NOMO-1 (cell line): ENCODE measurements around the gene QTRT2.
A peak's percentile ranks its signal among the peaks of the same experiment; 100 is the strongest.

ENCODE experiments used
- DNase-seq, 2 experiments: peaks; one replicate each; lab custom pipeline; 2025; ENCODE audit not compliant: unreplicated experiment in 2 of 2; lab: John Stamatoyannopoulos, UW

QTRT2 gene

DNA sequence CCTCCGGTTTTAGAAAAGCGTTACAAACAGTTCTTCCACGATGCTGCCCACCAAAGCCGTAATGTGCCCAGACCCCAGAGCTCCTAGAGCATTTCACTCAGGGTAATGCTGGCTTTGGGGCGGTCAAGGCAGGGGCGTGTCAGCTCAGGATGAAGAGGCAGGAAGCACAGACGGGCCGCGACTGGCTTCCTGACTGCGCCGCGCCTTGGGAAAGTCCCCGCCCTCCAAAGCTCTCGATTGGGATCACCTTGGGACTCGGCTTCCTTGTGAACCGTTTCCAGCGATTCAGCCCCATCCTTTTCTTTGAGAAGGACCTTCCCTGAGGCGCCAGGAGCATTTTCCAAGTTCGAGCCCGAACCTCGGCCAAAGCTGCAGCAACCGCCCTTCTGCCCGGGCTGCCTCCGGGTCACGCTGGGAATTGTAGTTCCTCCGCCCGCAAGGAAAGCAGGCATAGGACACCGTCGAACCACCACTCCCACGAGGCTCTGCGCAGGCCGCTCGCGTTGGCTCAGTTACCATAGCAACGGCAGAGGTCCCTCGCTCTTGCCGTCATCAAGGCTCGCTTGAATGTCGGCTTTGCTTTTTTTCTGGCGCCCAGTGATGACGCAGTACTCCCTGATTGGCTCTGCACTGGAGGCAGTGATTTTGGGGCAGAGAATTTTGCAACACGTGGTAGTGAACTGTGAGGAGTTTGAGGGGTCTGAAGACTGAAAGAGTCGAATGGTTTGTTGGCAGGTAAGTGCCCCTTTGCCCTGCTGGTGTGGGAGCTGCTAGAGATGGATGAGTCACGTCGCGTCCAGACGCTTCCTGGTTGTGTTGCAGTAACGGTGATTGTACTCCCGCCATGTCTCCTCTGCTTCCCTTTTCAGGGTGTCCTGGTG is at the start of gene QTRT2, which contains the start of gene CCDC191:
QTRT2 (plus strand) TSS at position 608 of the 881 bp plus-strand sequence. CDS start 8,521 bp downstream, outside the sequence.
CCDC191 (minus strand) TSS at position 397 of the 881 bp plus-strand sequence; CDS start at position 337, 60 bp downstream.
- peak; percentile 99 for DNase-seq

- DNase-seq, result no peak
Measured at GRCh38 chr3:114011059-114011797, 45.3 kb upstream of the QTRT2 start.

GRCh38 chr3:114014211-114014610 is 42.3 kb upstream of the QTRT2 start:
- DNase-seq, result no peak

- DNase-seq, result no peak
Measured at GRCh38 chr3:114019486-114019885, 37.1 kb upstream of the QTRT2 start.

DNA sequence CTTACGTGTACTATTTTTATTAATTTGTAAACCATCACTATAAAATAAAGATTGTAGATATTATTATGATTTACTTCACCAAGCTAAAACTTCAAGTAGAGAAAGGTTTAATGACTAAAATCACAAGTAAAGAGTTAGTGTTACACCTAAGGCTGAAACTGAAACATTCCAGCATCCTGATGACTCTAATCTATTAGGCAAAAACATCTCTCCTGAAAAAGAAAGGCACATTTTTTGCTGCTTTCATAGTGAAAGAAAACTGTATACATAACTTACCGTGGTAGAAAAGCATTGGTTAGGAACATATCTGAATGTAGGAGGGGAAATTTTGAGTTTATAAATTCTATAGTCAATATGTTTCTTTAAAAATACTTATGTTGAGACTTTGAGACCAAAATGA is 35.6 kb upstream of the QTRT2 start:
- DNase-seq, result no peak

DNA sequence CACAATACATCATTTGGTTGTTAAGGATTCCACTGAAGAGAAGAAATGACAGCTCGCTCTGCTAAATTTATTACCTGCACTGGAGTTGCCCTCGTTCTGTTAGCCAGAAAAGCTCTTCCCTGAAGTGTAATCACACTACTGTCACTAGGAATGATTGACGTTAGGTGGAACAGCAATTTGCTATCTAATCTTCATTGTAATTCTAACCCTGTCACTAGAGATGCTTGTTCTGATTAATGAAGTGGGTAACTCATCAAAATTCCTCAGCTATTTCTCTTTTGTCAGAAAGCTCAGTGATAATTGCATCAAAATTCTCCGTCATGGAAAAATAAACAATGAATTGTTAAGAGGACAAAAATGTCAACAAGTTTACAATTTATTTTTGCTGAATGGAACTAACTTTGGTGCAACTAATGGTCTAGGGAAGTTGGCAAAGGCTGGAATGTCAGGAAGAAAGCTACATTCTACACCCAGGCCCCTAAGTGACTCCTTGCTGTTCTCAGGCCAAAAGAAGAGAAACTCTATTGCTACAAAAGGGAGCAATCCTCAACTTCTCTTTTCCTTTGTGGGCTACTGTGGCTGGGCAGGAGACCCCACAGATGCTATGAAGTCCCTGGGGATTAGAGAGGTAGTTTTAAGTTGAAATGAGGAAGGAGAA is 34.3 kb upstream of the QTRT2 start:
- no peak for DNase-seq

DNA sequence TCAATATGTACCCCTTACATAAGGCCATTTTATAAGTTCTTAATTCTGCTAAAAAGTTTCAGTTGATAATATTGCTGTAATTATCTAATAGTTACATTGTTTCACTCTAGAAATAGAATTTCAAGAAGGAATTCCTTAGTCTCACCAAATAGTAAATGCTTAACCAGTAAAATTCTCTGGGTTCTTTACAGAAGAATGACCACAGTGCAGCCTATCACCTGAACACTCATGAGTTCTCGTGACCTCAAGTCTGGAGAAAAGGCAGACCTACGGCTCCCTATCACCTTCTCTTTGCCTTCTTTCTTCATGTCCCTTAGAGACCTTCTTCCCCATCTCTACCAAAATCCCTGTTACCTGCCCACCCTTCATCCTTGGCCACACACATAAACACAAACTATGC is 31.1 kb upstream of the QTRT2 start:
- no peak for DNase-seq

DNA sequence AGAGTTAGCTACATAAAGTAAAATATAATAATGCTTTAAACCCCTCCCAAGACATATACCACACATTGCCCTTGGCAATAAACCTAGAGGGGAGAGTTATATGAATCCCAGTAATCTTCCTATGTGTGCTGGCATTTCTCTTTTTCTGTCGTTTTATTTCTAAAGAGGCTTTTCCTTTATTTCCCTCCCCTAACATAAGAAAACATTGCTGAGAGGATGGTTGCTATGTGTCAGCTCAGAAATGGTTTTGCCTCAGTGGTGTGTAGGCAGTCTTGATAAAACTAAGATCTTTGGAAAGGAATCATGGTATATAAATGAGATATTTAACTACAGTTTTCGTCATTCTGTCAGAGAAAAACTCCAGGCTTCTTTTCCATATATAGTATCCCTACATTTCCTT is 30.2 kb upstream of the QTRT2 start:
- DNase-seq, result no peak

DNA sequence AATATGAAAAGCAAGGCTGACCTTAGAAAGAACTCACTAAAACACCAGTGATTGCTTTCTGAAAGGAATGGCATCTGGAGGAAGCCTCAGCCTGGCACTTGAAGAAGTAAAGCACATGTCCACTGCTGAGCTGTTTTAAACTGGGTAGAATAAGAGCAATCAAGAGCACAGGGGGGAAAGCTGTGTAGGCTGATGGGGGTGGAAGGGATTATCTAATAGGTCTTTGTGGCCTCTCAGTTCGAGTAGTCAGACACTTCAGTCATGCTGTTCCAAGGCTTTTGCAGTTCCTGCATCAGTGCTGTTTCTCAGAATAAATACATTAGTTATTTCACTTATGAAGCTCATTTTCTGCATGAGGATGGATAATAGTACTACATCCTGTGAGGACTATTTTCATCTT is 22.8 kb upstream of the QTRT2 start:
- no peak for DNase-seq

DNA sequence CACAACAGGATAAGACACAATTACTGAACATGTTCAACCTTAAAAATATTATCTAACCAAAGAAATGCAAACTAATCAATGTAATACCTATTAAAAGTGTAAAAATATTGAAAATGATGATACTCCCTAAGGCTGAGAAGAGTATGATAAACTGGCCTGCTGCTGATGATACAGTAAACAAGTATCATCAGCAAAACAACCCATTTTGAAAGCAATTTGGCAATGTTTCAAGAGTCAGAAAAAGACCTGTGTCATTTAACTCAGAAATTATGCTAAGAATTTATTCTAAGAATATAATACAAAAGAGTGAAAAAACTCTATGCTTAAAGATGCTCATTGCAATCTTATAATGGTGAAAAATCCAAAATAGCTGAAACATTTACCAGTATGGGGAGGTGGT is 22.3 kb upstream of the QTRT2 start:
- no peak for DNase-seq

- no peak for DNase-seq
Measured at GRCh38 chr3:114034787-114035545, 21.6 kb upstream of the QTRT2 start.

DNA sequence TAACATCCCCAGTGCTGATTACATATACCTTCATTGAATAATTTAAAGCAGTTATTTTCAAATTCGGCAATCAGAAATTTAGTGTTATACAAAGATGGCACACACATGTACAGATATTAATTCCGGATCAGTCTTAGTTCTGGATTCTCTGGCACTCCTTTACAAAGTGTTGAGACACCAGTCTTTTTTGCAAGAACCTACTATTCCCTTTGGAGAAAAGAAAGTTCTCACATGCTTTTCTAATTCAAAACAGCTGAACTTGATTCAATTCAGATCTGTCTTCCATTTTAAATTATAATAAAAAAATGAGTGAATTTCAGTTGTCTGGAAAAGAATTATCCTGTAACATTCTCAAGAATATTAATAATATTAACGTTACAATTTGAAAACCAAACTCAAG is 20.6 kb upstream of the QTRT2 start:
- DNase-seq, result no peak

- no peak for DNase-seq
Measured at GRCh38 chr3:114043205-114043604, 13.3 kb upstream of the QTRT2 start.

DNA sequence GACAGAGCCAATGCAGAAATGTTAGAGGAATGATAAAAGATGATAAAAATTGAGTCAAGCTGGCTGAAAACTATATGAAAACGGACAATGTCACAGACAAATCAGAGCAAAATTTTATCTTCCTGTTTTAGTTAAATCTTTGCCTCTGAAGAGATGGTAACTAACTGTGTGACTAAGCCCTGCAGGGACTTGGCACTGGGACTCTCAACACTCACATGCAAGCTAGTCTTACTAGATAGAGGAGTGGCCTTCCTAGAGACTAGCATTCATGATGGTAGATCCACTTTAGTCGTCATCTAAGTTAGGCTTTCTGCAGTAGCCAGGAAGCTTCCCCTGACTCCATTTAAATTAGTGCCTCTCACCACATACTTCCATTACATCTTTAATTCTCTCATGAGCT is 4.3 kb upstream of the QTRT2 start:
- no peak for DNase-seq

- no peak for DNase-seq
Measured at GRCh38 chr3:114057011-114057347, 442 bp downstream of the QTRT2 start.

GRCh38 chr3:114058646-114059045 is 2.1 kb downstream of the QTRT2 start:
- no peak for DNase-seq

DNA sequence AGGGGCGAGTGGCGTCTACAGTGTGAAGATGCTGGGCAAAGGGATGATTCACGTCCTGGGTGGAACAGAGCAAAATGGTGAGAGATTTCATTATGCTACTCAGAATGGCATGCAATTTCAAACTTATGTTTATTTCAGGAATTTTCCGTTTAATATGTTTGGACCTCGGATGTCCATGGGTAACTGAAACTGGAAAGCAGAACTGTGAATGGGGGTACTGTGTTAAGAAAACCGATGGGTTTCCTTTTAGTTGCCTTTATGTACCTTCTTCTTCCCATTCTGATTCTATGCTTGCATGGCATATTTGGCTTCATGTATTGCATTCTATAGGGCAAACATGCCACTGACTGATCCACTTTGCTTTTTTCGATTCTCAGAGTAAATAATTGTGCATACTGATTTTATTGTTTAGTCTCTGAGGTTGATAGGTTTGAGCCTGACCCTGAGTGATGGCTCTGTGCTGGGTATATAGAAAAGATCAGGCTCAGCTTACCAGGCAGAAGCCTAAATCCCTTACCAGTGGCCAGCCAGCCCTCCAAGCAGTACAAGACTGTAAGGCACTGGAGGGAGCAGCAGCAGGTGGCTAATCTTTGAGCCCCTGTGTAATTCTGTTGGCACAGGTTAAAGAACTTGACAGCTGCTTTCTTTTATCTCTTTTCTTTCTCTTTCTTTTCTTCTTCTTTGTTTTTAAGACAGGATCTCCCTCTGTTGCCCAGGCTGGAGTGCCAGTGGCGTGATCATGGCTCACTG is 4.5 kb downstream of the QTRT2 start:
- peak in 1 of 2 experiments; percentile 1 for DNase-seq

DNA sequence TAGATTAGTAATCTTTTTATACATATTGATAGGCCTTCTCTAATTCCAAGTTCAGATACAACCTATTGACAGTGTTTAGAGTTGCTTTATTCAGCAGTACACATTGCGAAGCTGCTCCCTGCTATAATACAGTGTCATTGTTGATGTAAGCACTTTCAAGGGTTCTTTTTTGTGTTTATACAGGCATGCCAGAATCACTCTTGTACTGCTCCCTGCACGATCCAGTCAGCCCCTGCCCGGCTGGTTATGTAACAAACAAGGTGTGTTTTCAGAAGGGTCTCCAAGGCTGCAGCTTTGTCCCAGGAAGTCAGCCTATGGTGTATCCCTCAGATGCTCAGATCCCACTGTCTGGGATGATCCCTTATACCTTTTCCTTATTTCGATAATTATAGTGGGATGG is 11.3 kb downstream of the QTRT2 start:
- DNase-seq, result no peak

DNA sequence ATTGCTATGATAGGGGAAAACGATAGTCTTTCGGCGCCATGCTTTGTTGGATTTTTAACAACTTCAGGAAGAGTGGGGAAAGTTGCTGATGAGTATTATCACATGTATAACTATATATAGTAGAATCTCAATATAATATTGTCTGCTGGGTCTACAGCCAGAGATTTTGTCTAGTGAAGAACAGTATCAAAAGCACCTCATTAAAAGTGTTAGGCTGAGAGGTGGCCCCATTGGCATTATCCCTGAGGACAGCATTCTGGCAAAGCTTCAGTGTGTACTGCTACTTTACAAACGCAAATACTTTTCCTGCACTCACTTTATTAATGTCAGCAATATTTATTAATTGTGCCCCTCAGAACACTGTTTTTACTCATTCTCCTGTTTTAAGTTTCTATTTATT is 11.8 kb downstream of the QTRT2 start:
- no peak for DNase-seq

- DNase-seq, result no peak
Measured at GRCh38 chr3:114071786-114072185, 15.2 kb downstream of the QTRT2 start.
